GM19372 (cell line): ENCODE data around the gene SLC17A3.

Source experiments
- ATAC-seq: cut with Tn5 transposase; IDR thresholded peaks from one replicate; pipeline ENCODE4 v1.9.1; 2021; ENCODE audit warnings: mild to moderate bottlenecking, low read depth, moderate library complexity; ENCODE audit not compliant: unreplicated experiment

The SLC17A3 gene, protein sequence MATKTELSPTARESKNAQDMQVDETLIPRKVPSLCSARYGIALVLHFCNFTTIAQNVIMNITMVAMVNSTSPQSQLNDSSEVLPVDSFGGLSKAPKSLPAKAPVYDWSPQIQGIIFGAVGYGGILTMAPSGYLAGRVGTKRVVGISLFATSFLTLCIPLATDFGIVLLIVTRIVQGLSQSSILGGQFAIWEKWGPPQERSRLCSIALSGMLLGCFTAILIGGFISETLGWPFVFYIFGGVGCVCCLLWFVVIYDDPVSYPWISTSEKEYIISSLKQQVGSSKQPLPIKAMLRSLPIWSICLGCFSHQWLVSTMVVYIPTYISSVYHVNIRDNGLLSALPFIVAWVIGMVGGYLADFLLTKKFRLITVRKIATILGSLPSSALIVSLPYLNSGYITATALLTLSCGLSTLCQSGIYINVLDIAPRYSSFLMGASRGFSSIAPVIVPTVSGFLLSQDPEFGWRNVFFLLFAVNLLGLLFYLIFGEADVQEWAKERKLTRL

DNA sequence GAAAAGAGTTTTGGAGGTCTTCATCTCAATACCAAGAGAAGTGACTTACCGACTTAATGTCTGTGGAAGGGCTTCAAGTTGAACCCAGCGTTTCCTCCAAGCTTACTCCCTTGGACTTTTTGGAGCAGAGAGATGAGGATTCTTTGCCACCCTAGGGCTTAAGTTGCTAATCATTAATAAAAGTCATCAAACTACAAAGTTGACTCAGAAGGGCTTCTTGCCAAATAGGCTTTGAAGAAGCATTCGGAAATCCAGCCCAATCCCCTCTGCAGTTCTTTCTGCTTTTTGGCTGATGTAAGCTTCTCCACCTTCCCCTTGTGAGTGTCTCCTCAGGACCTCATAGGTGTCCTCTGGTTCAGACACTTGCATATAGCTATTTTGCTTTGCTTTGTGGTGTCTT lies at the start of gene SLC17A3:
Gene SLC17A3, minus strand, starts transcription at position 126 of the 400 bp plus-strand sequence. CDS start 5,856 bp downstream, outside the sequence.
- ATAC-seq, result no peak

DNA sequence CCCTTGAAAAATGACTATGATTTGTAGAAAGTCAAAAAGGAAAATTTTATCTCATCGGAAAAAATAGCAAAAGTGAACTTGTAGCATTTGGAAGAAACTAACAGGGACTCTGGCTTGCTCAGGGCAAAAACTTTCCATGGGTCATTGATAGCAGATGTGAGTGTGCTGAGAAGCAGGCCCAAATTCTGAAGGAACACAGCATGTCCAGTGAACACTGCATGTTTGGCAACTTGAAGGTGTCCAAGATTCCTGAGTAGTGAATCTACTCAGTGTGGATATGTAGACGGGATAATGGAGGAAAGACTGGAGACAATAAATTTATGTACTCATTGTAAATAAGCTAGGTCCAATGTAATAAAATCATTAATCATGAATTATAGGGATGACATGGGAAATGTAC lies 48.3 kb upstream of the SLC17A3 start:
- no peak for ATAC-seq

DNA sequence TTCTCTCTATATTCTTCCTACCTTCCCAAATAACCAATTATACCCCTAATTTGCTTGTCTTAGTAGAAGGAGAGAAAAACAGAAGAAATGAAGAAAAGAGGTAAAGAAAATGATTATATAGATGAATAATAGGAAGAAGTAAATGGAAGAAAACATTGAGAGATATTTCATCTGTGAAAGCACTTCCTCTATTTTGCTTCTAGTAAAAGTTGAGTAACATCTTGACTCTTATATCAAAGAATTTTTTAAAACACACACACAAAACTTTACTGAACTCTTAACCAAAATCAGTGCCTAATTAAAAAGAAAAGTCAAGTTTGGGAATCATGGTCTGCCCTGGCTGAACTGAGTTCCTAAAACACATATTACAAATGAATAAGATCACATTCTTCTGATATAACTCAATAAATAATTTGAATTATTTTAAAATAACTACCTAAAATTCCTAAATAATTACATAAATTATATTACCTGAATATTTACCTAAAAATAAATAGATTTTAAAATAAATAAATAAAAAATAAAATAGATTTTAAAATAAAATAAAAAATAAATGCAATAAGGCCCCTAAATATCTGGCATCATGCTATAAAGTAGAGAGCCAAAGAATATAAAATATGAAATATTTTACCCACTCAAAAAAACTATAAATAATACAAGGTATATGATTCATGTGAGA lies 47.6 kb upstream of the SLC17A3 start:
- no peak for ATAC-seq

DNA sequence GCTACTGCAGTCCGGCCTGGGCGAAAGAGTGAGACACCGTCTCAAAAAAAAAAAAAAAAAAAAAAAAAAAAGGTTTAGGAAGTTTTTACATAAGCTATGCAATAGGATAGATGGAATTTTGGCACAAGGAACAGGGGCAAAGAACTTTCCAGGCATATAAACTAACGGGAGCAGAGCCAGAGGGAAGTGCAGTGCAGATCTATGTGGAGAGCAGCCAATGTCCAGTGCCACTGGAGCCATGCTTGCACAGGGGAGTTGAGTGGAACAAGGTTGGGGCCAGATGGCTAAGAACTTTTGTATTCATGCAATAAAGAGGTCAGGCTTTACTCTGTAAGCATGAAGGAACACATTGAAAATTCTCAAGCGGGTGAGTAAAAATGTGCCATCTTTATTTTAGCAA lies 45.6 kb upstream of the SLC17A3 start:
- ATAC-seq, result no peak

DNA sequence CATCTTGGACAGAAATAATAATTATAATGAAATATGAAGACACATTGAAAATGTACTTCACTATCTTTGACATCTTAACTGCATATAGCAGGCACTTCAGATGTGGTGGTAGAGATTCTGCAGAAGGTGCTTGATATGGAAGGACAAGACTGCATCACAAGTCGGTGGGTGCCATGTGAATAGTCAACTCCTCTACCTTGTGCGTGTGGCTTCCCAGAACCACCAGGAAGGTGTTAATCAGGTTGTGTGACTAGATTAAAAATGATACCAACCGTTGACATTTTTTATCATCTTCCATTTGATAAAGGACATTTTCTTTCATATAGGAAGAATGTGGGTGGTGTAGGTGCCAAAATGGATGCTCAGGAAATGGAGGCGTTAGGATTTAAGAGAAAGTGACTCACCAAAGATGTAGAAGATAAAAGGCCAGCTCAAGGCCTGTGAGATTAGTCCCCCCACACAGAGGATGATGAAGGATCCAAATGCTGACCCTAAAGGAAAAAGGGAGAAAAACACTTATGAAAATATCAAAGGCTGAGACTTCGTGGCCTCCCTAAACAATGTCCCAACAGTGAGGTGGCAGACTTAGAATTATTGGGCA lies 44.1 kb upstream of the SLC17A3 start:
- no peak for ATAC-seq

DNA sequence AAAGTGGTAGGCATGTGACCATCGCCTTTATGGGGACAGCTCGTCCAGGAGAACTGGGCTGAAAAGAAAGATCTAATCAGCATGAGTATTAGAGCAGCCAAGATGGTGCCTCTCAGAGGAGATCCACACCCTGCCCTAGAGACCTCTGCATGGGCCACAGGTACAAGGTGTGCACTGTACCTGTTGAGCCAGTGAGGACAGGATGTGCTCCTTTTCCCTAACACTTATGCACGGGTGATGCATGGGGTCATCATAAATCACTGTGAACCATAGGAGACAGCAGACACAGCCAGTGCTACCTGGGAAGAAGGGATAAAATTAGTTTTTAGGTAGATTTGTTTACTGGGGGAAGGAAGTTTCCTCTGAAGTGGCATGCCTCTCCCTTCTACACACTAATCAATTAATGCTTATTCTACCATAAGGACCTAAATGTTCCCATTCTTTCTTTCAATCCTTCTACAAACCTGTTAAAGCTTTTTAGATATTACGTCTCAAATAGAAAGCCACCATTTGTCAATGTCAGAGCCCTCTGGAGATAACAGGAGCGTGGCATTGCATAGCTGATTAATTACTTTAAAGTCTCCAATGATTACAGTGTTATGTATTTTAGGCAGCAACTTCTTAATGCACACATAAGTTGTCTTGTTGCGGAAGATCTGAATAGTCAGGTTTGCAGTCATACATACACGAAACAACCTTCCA lies 42.9 kb upstream of the SLC17A3 start:
- ATAC-seq, result no peak

DNA sequence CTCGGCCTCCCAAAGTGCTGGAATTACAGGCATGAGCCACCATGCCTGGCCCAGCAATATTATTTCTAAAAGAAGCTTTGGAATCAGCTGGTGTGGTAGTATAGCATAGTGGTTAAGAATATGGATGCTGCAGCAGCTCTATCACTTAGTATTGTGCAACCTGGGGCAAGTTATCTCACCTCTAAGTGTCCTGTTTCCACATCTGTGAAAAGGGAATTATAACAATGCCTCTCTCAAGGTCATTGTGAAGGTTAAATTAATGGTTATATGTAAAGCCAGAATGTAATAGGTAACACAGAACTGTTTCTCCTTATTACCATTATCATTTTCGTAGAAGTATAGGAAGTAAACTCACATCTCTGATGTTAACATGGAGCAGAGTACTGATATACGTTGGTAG lies 42.3 kb upstream of the SLC17A3 start:
- ATAC-seq, result no peak

DNA sequence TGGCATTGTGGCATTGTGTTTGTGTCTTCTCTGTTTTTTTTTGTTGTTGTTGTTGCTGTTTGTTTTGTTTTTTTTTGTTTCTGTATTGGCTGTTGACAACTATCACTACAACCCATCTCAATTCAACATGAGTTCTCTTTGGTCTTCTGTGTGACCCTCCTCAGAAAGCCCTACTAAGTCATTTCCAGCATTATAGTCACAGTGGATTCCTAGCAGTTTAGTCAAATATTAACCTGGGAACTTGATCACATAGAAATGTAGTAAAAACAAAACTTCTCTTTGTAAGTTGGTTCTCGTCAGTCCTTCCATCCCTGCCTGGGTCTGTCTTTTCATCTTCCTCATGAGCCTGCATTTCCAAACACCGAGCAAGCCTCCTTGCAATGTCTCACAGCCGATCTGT lies 39.7 kb upstream of the SLC17A3 start:
- no peak for ATAC-seq

DNA sequence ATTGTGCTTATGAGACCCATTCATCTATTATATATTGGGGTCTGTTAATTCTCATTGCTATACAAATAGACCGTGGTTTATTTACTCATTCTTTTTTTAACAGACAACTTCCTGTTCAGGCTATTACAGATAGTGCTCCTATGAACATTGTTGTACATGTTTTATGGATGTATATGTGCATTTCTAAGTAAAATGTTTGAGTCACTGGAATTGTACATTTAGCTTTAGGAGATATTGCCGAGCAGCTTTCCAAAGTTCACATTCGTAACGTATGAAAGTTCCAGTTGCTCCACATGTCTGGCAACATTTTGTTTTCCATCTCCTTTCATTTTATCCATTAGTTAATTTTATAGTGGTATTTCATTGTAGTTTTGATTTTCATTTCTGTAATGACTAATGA lies 37.3 kb upstream of the SLC17A3 start:
- ATAC-seq, result no peak

DNA sequence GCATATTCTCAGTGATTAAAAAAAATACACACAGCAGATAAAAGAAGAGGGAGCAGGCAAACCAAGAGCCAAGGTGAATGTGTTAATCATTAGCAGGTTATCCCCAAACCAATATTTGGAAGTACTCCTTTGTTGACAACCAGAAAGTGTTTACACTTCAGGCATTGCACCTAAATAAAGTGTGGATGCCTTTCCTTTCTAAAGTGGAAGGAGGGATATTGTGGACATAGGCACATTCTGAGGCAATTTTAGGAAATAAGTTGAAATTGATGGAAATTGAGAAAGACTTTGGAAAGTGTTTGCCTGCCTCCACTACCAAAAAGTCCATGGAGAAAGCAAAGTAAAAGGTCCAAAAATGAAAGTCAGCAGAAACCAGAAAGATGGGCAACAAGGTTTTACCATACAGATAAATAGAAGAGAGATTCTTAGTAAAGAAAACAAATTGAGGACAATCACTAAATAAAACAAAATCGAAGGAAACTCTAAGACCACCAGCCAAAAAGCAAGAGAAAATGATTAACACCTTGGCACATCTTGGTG lies 33.5 kb upstream of the SLC17A3 start:
- ATAC-seq, result no peak

DNA sequence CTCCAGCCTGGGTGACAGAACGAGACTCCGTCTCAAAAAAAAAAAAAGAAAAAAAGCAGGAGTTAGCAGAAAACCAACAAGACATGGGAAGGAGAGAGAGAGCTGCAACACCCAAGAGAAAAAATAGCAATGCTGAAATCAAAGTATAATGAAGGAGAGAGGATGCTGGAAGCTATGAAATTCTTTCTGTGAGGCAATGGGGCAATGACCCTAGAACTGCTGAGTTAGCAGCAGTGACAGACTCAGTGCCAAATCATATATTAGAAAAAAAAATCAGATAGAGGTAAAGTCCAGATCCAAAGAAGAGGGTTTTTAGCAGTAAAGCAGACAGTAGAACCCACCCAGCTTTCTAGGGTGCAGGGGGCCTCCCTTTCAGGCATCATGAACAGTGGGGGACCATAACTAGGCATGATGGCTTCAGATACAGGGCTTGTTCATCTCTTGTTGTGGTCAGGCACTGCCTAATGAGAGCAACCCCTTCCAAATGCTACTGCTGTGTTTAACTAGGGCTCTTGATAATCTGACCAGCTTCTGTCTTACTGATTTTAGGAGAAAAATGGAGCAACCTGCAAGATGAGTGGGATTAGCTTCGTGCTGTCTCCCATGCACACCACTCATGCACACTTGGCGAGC lies 29.5 kb upstream of the SLC17A3 start:
- ATAC-seq, result no peak

DNA sequence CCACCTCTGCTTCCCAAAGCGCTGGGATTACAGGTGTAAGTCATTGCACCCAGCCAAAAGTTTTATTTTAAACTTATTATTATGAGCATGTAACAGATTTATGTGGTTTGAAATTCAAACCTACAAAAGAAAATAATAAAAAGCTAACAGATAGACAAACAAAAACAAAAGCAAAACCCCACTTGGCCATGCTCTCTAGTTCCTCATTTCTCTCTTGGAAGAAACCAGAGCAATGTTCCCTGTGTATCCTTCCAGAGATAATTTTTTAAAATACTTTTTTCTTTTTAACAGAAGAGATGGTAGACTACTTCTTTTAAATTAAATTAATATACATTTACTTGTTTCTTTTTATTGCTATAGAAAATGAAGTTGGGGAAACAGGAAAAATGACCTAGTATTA lies 28.0 kb upstream of the SLC17A3 start:
- ATAC-seq, result no peak

DNA sequence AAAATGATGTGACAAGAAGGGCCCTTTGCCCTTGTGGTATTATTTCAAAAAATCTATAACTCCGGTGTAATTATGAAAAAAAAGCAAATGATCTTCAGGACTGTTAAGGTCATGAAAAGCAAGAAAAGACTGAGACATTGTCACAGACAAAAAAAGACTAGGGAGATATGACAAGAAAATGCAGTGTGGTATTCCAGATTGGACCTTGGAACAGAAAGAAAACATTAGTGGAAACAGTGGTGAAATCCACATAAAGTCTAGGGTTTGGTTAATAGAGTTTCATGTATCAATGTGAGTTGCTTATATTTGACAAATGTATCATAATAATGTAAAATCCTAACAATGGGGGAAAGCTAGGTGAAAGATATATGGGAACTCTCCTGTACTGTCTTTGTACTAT lies 26.8 kb upstream of the SLC17A3 start:
- ATAC-seq, result no peak

DNA sequence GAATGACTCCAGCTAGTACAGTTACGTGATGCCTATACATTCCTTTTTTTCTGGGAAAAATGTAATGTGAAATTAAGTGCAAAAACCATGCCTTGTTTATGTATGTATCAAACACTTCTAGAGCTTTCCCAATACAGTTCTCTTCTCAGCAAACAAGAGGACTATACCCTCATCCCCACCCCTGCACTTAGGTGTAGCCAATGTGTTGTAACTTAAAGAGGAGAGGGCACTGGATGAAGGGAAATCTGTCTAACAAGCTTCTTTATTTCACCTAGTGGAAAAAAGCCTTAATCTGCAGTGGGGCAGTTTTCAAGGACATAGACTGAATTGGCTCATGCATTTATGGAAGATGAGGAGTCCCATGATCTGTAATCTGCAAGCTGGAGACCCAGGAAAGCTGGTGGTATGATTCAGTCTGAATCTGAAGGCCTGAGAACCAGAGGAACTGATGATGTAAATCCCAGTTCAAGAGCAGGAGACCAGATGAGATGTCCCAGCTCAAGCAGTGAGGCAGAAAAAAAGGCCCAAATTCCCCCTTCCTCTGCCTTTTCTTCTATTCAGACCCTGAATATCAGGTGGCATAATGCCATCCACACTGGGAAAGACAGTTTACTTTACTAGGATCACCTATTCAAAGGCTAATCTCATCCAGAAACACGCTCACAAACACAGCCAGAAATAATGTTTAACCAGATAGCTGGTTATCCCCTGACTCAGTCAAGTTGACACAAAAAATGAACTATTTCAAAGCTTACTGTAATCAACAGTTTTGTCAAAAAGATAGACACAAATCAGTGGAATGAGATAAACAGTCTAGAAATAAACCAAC lies 25.8 kb upstream of the SLC17A3 start:
- no peak for ATAC-seq

DNA sequence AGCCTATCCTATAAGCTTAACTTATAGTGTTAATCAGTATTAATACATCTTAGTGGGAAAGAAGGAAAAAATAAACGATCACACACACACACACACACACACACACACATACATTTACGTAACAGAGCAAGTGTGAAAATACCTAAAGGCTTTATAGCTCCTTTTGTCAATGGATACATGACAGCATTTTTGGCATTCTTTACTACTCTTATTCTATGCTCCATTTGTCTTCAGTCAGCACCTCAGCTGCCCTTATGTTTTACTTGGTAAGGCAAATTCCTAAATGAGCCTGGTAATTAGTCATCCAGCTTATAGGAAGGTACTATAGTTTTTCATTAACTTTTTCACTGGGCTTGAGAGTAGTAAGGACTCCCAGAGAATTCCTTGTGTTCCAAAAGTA lies 25.1 kb upstream of the SLC17A3 start:
- ATAC-seq, result no peak

DNA sequence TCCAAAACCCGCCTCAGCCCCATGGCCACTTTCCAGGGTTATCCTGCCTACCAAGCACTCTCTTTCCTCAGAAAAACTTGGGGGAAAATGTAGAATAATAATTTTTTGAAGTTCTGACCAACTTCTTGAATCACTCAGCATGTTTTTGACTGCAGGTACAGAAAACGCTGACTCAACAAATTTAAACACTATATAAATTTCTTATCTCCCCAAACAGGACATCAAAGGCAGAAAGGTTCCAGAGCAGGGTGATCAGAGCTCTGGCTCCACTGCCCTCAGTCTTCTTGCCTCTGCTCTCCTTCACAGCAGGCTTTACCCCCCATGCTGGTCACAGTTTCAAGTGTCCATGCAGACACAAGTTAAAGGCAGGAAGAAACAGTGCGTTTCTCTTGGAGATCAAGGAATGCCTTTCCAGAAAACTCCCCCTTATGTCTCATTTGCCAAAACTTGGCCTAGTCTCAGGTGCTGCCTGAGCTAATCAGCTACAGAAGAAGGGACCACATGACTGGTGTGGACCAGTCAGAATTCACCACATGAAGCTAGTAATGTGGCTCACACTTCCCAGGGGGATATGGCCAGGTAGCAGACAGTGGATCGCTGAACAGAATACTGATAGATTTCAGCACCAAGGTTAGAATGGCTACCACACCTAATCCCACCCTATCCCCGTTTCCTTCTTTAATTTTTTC lies 24.4 kb upstream of the SLC17A3 start:
- no peak for ATAC-seq

DNA sequence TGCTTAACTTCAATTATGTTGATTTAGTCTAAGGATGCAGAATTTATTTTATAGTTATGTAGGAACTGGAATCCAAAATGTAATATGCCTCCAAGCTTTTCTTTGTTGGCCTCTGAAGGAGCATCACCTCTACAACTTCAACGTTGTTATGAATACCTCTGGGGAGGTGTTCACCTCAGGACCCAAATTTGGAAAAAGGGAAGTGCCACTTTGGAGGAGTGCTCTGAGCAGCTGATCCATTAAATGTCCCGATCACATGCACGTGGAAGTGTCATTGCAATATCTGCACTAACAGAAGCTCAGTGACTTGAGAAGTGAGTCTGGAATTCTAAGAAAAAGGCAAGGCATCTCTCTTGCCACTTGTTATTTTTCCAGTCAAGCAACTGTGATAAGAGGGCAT lies 22.2 kb upstream of the SLC17A3 start:
- ATAC-seq, result no peak

DNA sequence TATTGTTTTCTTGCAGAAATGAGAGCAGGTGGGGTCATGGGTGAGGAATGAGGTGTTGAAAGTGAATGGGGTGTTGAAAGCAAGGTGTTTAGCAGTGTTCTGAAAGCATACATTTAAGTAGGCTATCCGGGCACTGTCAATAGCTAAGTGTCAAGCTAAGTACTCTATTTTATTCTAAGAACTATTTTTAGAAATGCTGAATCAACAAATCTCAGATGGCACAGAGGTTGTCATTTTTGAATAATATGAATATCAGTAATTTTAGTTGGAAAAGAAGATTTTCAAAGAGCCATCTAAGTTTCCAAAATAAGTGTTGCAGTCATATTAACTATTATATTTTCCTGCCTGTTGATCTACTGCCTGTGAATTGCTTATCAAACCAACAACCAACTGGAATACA lies 21.7 kb upstream of the SLC17A3 start:
- ATAC-seq, result no peak

DNA sequence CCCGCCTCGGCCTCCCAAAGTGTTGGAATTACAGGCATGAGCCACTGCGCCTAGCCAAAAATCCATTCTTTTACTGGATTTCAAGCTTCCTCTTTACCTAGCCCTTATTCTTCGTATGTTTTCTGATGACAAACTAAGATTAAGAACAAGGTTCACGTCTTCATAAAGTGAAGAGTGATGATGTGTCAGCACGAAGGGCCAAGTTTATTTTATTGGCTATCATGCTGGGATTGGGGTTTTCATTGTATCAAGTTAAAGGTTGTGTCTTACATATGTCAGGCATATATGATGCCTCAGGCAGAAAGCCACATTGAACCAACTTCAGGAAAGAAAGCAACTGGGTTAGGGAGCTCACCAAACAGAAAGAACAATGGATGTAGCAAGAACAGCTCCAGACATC lies 19.7 kb upstream of the SLC17A3 start:
- ATAC-seq, result no peak
